ENCODE measurements around the gene IFITM5. TPM values are rescaled to one million over a fixed set of nuclear protein-coding genes. Genes with fewer than 3 reads are reported as not detected.

The IFITM5 gene
- total and polyA plus RNA-seq, 2 of the 8 experiments (the other 6 are each of a cell fraction or from before 2014, with no cell fraction given) = not detected

DNA sequence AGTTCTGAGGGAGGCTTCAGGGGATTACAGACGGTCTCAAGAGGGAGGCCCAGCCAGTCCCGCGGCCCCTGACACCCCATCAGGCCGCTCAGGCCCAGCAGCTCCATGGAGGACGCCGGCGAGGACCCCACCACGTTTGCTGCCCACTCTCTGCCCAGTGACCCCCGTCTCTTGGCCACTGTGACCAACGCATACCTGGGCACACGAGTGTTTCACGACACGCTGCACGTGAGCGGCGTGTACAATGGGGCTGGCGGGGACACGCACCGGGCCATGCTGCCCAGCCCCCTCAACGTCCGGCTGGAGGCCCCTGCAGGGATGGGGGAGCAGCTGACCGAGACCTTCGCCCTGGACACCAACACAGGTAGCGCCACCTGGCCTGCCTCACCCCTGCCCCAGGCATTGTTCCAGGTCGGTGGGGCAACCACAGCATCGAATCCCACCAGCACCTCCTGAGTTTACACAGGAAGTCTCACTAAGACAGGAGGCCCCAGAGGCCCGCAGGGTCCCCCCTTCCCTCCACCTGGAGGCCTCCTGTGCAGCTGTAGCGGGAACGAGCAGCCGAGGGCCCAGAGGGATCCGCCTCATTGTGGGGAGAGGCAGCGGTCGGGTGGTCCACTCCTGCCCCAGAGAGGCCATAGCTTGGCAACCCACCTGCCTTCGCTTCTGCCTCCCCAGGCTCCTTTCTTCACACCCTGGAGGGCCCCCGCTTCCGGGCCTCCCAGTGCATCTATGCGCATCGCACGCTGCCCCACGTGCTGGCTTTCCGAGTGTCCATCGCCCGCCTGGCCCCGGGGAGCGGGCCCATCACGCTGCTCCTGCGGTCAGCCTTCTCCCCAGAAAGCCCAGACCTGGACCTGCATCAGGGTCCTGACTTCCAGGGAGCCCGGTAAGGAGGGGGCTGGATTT, 9.4 kb downstream of the IFITM5 start:
- Histone ChIP-seq H3K79me1 (ENCODE audit: low read depth, low read length) (0 out of 2 replicates have a peak, but pooled peaks cover 4% of the 10 kb centered on the region), H2AK5ac (ENCODE audit: low read depth, low read length) (peak overlapping the region; percentile 87; the same call in 1 of the 2 replicates), H2AFZ (ENCODE audit: low read length) (no peak overlapping the region), H3K27me3 (replicated peaks in 1 of 4; ENCODE audit: control insufficient read depth in 3 of 4, extremely low read depth in 1 of 4, insufficient read depth in 3 of 4, low read length in 3 of 4) (peaks cover 5 to 16% (median 13%) of the 10 kb centered on the region in 4 experiments; a peak in 6 of 7 replicates), H3K56ac (replicated peaks; ENCODE audit: insufficient read length, low read depth, low read length) (no peak overlapping the region), H3K9me3 (ENCODE audit: insufficient read depth in 2 of 2, low read depth in 1 of 2, low read length in 1 of 2) (peaks cover 0 to 3% of the 10 kb centered on the region in 2 experiments; a peak in 1 of 4 replicates), H4K8ac (ENCODE audit: extremely low read depth, insufficient read depth, low read length) (peak overlapping the region; percentile 35; the same call in 1 of the 2 replicates), H2BK120ac (replicated peaks; ENCODE audit: low read depth, low read length) (no peak overlapping the region), H3K4ac (replicated peaks; ENCODE audit: insufficient read length, low read depth, low read length) (peak overlapping the region; percentile 99), H3K27ac (ENCODE audit: low read depth, low read length) (no peak overlapping the region), H2BK12ac (ENCODE audit: low read depth, low read length) (peak overlapping the region; percentile 94; the same call in 1 of the 2 replicates), H3K18ac (ENCODE audit: extremely low read depth, low read length) (peak overlapping the region; percentile 7; the same call in 1 of the 2 replicates), H3K4me2 (ENCODE audit: insufficient read depth in 1 of 2, low read depth in 2 of 2, low read length in 2 of 2) (peak overlapping the region; percentile 63 to 84), H3K14ac (ENCODE audit: insufficient read length) (no peak overlapping the region), H4K5ac (ENCODE audit: insufficient read length, low read depth, low read length) (no peak overlapping the region), H2BK5ac (ENCODE audit: low read depth, low read length) (peak overlapping the region; percentile 97; the same call in 1 of the 2 replicates), H4K91ac (replicated peaks; ENCODE audit: insufficient read length, low read length) (peak overlapping the region; percentile 97), H4K20me1 (replicated peaks in 1 of 2; ENCODE audit: control insufficient read depth in 1 of 2, insufficient read depth in 2 of 2, low read length in 2 of 2) (no peaks in the 10 kb centered on the region), H3K4me1 (replicated peaks in 1 of 4; ENCODE audit: control insufficient read depth in 3 of 4, insufficient read depth in 4 of 4, low read length in 3 of 4) (peaks cover 0 to 41% (median 29%) of the 10 kb centered on the region in 4 experiments; a peak in 6 of 7 replicates), H3K23ac (ENCODE audit: insufficient read length) (no peak overlapping the region), H2BK15ac (ENCODE audit: low read length) (peak overlapping the region; percentile 95; the same call in 1 of the 2 replicates), H3K23me2 (ENCODE audit: low read depth, low read length) (peaks cover 5% of the 10 kb centered on the region; the same call in 1 of the 2 replicates), H3K9ac (replicated peaks in 1 of 4; ENCODE audit: extremely low read depth in 1 of 4, low read depth in 3 of 4, low read length in 3 of 4) (no peak overlapping the region), H3K79me2 (ENCODE audit: control insufficient read depth in 1 of 2, insufficient read depth in 2 of 2, low read length in 2 of 2) (no peaks in the 10 kb centered on the region), H2BK20ac (ENCODE audit: low read length) (0 out of 2 replicates have a peak overlapping the region, but pooled peaks have one; percentile 6), H3K36me3 (ENCODE audit: control insufficient read depth in 2 of 4, insufficient read depth in 4 of 4, low read length in 3 of 4) (peaks cover 3 to 27% (median 15%) of the 10 kb centered on the region in 4 experiments; a peak in 6 of 8 replicates), H3K4me3 (ENCODE audit: extremely low read depth in 1 of 4, insufficient read depth in 2 of 4, low read depth in 3 of 4, low read length in 4 of 4) (peak overlapping the region; percentile 1 to 53 (median 24); a peak in 5 of 8 replicates)
- FAIRE-seq = no peak
- CTCF ChIA-PET (ENCODE audit: partially characterized antibody) = interaction anchor here (0.6 to 3.9 kb wide), 13 partner anchors 9 to 190 kb away, joined by 3 to 30 read pairs (median 3); no protein-coding TSS in a partner anchor
- TF ChIP-seq TAF7 (optimal IDR thresholded peaks at IDR 0.05; ENCODE audit: borderline replicate concordance, low read depth, low read length) (no peak), YY1 (IDR thresholded peaks at IDR 0.05; ENCODE audit: low read depth, low read length) (no peak)
- TF ChIP-seq, protein P1, sequence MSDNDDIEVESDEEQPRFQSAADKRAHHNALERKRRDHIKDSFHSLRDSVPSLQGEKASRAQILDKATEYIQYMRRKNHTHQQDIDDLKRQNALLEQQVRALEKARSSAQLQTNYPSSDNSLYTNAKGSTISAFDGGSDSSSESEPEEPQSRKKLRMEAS (IDR thresholded peaks at IDR 0.05) = 0 out of 2 replicates have a peak, but pooled peaks have one; percentile 8
- POLR2A ChIA-PET (ENCODE audit: partially characterized antibody) = interaction anchor here (0.8 to 3.0 kb wide), 10 partner anchors 9 to 199 kb away, joined by 3 to 14 read pairs (median 4); partner anchors contain the start of genes B4GALNT4 and IFITM5
- no peak for DNase-seq (ENCODE audit: low read depth in 1 of 2, low spot score in 2 of 2)
- 90% methylated on average over 41 of the region's 48 CpGs; no CpG with 5 or more reads in 1 of the 2 experiments for WGBS, 2 experiments (ENCODE audit: extremely low coverage in 1 of 2, insufficient coverage in 1 of 2, insufficient read length in 1 of 2, insufficient replicate concordance in 2 of 2, low coverage in 1 of 2, low lambda C conversion rate in 2 of 2, missing lambda C conversion rate in 1 of 2)
